Embryonic facial prominence (tissue), 1 donor: ENCODE results near the gene GNAZ.
"Not testable (repeated sequence)": the region's sequence is repeated elsewhere in the genome, so short reads cannot be mapped to it uniquely, and the experiment has no call there.

Experiments used
- DNase-seq: peaks from one replicate; pipeline ENCODE4 v3.0.0-alpha.2; 2016; ENCODE audit errors: extremely low spot score

Gene GNAZ

GRCh38 chr22:23133922-23134321 is 63.6 kb downstream of the GNAZ start:
- DNase-seq: no peak

- not testable (repeated sequence) for DNase-seq
Observed at GRCh38 chr22:23136991-23137390, 66.7 kb downstream of the GNAZ start.

GRCh38 chr22:23137468-23137867 is 67.1 kb downstream of the GNAZ start:
- DNase-seq: no peak

DNA sequence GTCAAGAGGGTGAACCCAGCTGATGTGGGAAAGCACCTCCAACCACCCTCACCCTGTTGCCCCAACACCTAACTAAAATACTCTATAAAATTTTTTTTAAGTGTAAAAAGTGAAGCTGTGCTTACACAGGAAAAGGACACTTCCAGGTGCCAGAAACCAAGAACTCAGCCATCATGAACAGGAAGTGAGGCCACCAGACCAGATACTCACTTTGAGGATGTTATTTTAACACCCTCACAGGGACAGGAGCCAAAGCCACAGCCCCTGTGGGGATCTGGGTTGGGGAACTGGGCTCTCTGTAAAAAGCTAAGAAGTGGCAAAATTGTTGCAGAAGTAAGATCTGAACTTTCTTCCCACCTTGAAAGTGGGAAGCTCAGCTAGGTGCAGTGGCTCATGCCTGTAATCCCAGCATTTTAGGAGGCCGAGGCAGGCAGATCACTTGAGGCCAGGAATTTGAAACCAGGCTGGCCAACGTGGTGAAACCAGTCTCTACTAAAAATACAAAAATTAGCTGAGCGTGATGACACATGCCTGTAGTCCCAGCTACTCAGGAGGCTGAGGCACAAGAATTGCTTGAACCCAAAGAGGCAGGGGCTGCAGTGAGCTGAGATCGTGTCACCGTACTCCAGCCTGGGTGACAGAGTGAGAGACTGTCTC is 67.7 kb downstream of the GNAZ start:
- DNase-seq: no peak

GRCh38 chr22:23138584-23139435 is 68.5 kb downstream of the GNAZ start:
- DNase-seq: no peak

DNA sequence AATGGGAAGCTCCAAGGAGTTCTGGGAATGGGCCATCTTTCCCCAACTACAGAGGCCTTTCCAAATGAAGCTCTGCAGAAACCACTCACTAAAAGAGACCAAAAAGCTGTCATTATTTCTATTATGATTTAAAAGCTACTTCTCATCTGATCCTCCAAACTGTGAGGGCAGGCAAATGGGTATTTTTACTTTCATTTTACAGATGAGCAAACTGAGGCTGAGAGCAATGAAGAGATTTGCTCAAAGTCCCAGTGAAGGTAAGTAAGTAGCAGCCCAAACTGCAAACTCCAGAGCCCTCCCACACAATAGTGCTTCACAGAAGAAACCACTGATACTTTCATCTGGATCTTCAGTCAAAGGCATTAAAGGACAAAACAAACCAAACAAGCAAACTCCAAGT is 70.1 kb downstream of the GNAZ start:
- DNase-seq: no peak

- no peak for DNase-seq
Observed at GRCh38 chr22:23142546-23143105, 72.3 kb downstream of the GNAZ start.

GRCh38 chr22:23143119-23143518 is 72.8 kb downstream of the GNAZ start:
- no peak for DNase-seq

- DNase-seq: no peak
Observed at GRCh38 chr22:23144432-23144831, 74.1 kb downstream of the GNAZ start.

- DNase-seq: peak; percentile 94
Observed at GRCh38 chr22:23144932-23145877, 74.9 kb downstream of the GNAZ start, which contains the start of gene RAB36. RAB36 (plus strand) TSS chr22:23145477; CDS start chr22:23146617, 1,140 bp downstream.

- no peak for DNase-seq
Observed at GRCh38 chr22:23145878-23146470, 75.7 kb downstream of the GNAZ start.

DNA sequence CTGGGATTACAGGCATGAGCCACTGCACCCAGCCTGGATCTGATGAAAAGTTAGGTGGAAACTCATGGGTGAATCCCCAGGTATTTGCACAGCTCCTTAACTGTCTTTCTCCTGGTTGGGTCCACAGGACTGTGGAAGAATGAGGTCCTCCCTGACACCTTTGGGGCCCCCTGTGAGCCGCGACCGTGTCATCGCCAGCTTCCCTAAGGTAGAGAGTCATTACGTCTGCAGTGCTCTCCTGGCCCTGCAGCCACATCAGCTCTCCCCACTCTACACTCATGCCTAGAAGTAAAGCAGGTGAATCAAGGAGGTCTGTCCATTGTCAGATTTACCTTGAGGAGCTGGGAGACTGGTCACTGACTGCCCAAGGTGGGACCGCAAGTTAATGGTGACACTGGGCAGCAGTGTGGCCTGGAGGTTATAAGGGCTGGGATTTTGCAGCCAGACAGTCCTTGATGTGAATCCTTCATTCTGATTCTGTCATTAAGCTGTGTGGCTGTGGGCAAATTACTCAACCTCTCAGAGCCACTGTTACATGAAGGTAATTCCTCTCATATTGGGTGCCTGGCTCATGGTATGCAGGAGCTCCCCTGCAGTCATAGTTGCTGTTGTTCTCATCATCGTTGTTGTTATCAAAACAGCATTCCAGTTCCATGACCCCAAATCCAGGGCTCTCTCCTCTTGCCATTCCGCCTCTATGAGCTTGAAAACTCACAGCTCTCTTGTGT is 76.3 kb downstream of the GNAZ start:
- no peak for DNase-seq

DNA sequence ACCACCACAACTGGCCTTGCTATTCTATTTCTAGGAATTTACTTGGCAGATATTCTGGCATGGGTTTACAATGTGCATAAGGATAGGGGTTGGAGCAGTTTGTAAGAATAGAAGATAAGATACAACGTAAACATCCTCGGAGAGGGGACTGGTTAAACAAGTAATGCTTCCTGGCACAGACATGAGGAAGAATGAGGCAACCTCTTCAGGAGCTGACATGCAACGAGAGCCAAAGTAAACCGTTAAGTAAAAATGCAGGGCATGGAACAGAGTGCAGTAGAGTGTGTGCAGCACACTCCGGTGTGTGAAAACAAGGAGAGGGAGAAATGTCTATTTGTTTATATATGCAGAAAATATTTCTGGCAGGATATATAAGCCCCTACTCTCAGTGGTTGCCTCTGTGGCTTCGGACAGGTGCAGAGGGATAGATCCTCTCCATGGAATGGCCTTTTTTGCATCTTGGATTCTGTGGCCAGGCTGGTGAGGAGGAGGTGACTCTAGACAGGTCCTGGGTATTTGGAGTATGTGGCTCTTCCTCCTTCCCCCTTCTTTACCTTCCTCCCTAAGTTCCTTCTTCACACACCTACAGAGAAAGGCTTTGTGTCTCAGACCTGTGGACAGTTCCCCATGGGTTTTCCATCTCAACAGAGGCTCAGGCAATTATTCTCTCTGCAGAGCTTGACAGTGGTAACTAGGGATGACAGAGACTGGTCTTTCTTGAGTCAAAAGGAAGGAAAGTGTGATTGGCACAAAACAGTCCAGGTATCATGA is 77.5 kb downstream of the GNAZ start:
- DNase-seq: peak; percentile 25

DNA sequence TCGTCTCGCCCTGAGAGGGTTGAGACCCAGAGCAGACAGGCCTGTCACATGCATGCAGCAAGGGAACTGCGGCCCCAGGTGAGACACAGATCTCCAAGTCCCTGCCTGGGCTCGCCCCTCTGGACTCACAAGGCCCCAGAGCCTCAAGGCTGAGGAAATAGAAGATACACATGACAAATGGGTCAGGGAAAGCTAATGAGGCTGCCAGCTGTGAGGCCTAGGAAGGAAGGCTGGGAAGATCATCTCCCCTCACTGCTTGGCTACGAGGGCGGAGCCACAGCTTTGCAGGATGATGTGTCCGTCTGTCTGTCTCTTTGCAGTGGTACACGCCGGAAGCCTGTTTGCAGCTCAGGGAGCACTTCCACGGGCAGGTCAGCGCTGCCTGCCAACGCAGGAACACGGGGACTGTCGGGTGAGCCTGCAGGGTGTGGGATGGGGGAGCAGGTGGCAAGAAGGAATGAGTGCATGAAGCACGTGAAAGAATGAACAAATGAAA is 79.5 kb downstream of the GNAZ start:
- DNase-seq: no peak

DNA sequence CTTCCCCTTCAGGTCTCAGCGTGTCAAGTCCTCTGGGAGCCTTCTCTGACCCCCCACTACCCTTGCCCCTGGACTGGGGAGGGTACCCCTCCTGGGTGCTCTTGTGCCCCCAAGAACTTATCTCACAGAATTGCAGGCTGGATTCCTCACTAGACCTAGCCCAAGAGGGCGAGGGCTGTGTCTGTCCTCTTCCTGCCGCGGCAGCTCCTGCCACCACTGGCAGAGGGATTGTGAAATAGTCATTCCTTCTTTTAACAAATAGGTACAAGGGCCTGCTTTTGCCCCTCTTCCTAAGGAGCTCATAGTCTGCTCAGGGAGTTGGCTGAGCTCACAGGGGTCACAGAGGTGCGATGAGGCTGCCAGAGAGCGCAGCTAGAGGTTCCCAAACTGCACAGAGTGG is 80.4 kb downstream of the GNAZ start:
- DNase-seq: no peak

GRCh38 chr22:23151827-23152226 is 81.5 kb downstream of the GNAZ start:
- DNase-seq: no peak

- DNase-seq: no peak
Observed at GRCh38 chr22:23152238-23153114, 82.2 kb downstream of the GNAZ start.

GRCh38 chr22:23153994-23154393 is 83.7 kb downstream of the GNAZ start:
- DNase-seq: no peak

DNA sequence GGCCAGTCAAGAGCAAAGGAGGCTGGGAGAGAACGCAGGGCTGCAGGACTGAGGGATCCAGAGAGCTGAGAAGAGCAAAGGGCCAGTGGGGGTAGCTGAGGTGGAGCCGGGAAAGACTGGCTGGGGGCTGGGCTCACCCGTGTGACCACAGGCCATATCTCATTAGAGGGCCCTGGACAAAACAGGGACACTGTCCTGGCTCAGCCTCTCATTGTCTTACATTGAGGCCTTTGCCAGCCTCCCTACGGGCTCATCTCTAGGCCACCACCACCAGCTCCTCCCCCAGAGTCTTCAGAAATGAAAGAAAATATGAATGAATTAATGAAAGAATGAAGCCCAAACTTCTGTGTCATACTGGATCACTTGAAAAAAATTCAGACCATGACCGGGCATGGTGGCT is 84.1 kb downstream of the GNAZ start:
- DNase-seq: no peak
